Psoas muscle (tissue), 8 donors: Measurements from ENCODE around the gene TRDMT1. TPM values are rescaled to one million over a fixed set of nuclear protein-coding genes. Genes with fewer than 3 reads are reported as not detected.

ENCODE experiments used
- ATAC-seq, 4 donors: fragments of 200-7000 bp; cut with Tn5 transposase; one replicate each; pipeline ENCODE4 v1.9.1; 2020; ENCODE audit warnings: moderate library complexity in 3 of 4, mild to moderate bottlenecking in 2 of 4
- DNase-seq, 2 donors: peaks; one replicate each; pipeline ENCODE4 v3.0.0-alpha.2; 2020
- H3K27ac ChIP-seq: fragments of 200-600 bp; one replicate; pipeline ENCODE4 v1.8.0; 2022
- H3K27me3 ChIP-seq, 3 donors: fragments of 200-600 bp in 1 of 3; one replicate each; pipeline versions ENCODE4 v1.6.1 to v1.8.0; 2013 to 2022; ENCODE audit warnings: low read length in 2 of 3, mild to moderate bottlenecking in 2 of 3, moderate library complexity in 1 of 3; ENCODE audit not compliant: insufficient read depth in 3 of 3
- H3K36me3 ChIP-seq, 2 donors: fragments of 200-600 bp in 1 of 2; one replicate each; pipeline versions ENCODE4 v1.6.1 to v1.8.0; 2013 to 2022; ENCODE audit warnings: low read depth in 1 of 2, mild to moderate bottlenecking in 1 of 2, moderate library complexity in 1 of 2; ENCODE audit not compliant: insufficient read depth in 1 of 2
- H3K4me1 ChIP-seq: fragments of 200-600 bp; one replicate; pipeline ENCODE4 v1.8.0; 2022
- H3K4me3 ChIP-seq: fragments of 200-600 bp; one replicate; pipeline ENCODE4 v1.8.0; 2022; ENCODE audit warnings: mild to moderate bottlenecking
- H3K9me3 ChIP-seq: fragments of 200-600 bp; one replicate; pipeline ENCODE4 v1.8.0; 2022
- WGBS, 3 donors: extraction: QIAGEN DNeasy Blood & Tissue Kit; methylation state at CpG; one replicate each; pipeline versions ENCODE4 v1.1.6 to v1.1.7; 2013; 5-methylcytosine and 5-hydroxymethylcytosine counted together
- intact Hi-C, 2 donors: fragments of 100-400 bp; cut with DNase I; formaldehyde crosslinking; loops; one replicate each; pipeline versions ENCODE4 v1.11.0 to v1.14.2; 2022
- polyA plus RNA-seq, 3 donors: library from polyadenylated mRNA; stranded (reverse); fragments of 200-250 nt; gene quantifications; one replicate each; pipeline ENCODE4 v1.2.3, GENCODE V29; 2013
- total RNA-seq, 4 donors: library from RNA; stranded (reverse); fragmentation: NEBNext Ultra II Directional in 2 of 4; extraction: Animal tissue kit (Norgen Biotek cat#: 25700) in 2 of 4; gene quantifications; one replicate each; pipeline versions ENCODE4 v1.2.1 to v1.2.4, GENCODE V29; 2021 to 2023
- TF ChIP-seq, protein P1 (sequence below): fragments of 200-600 bp; IDR thresholded peaks from one replicate; pipeline ENCODE4 v1.8.0; 2022; ENCODE audit warnings: antibody characterized with exemption
- donor health status: healthy with polysubstance abuse.
- donor health status: DM: no; HTN: no; CAD: no; lungs with moderate emphysema.
- donor health status: Bipolar disorder and iron deficiency.
- donor health status: healthy.
- donor health status: DM: yes; HTN: yes; CAD: no.
- donor health status: DM: no; HTN: no; CAD: no.
- donor health status: DM: no; HTN: no; CAD: no.
- donor health status: DM: yes; HTN: yes; CAD: no.

The TRDMT1 gene
- total and polyA plus RNA-seq, 7 donors: 0.49 to 2.7 (median 2.3) TPM

DNA sequence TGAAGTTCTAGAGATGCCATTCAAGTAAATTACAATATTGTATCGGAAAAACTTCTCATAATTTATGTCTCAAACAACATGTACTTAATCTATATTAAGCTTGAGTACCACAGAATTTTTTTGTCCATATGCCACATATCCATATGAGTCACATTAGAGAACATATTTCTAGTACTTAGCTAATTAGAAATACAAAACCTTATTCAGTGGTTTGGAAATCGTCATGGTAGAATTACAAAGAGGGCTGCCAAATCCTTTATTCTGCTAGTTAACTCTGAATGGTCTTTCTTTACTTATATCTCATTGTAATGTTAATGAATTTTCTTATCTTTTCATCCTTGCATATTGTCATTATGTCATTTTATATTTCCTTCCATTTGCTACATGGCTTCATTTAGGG lies 17.6 kb upstream of the TRDMT1 start:
- no peaks in the 10 kb centered on the region for H3K36me3 ChIP-seq
- 64 to 73% (median 67%) methylated on average over 2 of the region's 2 CpGs for WGBS, 3 donors
- H3K9me3 ChIP-seq: no peaks in the 10 kb centered on the region
- no peak overlapping the region for H3K4me3 ChIP-seq
- H3K27ac ChIP-seq: no peak overlapping the region
- TF ChIP-seq, protein P1, sequence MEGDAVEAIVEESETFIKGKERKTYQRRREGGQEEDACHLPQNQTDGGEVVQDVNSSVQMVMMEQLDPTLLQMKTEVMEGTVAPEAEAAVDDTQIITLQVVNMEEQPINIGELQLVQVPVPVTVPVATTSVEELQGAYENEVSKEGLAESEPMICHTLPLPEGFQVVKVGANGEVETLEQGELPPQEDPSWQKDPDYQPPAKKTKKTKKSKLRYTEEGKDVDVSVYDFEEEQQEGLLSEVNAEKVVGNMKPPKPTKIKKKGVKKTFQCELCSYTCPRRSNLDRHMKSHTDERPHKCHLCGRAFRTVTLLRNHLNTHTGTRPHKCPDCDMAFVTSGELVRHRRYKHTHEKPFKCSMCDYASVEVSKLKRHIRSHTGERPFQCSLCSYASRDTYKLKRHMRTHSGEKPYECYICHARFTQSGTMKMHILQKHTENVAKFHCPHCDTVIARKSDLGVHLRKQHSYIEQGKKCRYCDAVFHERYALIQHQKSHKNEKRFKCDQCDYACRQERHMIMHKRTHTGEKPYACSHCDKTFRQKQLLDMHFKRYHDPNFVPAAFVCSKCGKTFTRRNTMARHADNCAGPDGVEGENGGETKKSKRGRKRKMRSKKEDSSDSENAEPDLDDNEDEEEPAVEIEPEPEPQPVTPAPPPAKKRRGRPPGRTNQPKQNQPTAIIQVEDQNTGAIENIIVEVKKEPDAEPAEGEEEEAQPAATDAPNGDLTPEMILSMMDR: no peak
- H3K4me1 ChIP-seq: no peaks in the 10 kb centered on the region
- intact Hi-C loops: no loop called here
- no peak for ATAC-seq
- no peaks in the 10 kb centered on the region for H3K27me3 ChIP-seq
- DNase-seq: no peak

DNA sequence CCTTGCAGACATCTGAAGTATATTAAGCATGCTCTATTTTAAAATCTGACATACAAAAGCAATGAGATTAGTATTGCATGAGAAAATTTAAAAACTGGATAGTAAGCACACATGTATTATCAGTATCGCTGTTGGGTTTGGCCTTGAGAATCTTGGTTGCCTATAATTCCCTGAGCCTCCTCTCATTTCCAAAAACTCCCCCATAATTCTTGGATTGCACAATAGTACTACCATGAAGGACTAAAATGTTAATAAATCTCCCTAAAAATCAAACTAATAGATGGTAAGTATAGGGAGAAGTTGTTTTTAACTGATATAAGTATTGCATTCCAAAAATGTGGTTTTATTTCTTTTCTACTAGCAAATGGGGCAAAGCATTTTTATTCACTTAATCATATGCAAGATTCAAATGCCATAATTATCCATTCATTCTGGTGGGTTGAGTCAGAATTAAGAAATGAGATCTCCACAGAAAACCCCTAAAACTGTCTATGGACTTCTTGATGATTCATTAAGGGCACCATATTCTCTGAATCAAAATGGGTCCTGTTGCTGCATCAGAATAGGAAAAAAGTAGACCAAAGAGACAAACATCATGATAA lies 16.3 kb upstream of the TRDMT1 start:
- TF ChIP-seq, protein P1: no peak
- Histone ChIP-seq H3K4me1 (no peaks in the 10 kb centered on the region), H3K27ac (no peak overlapping the region), H3K36me3 (no peaks in the 10 kb centered on the region), H3K27me3 (no peaks in the 10 kb centered on the region), H3K9me3 (no peaks in the 10 kb centered on the region), H3K4me3 (no peak overlapping the region)
- WGBS, 3 donors: 92 to 99% (median 94%) methylated on average over 1 of the region's 1 CpG
- DNase-seq (no peak), ATAC-seq (no peak)
- intact Hi-C loops: no loop called here

- Histone ChIP-seq H3K4me3 (no peak overlapping the region), H3K9me3 (no peaks in the 10 kb centered on the region), H3K27ac (peak overlapping the region; percentile 71), H3K27me3 (no peaks in the 10 kb centered on the region), H3K36me3 (no peaks in the 10 kb centered on the region), H3K4me1 (no peaks in the 10 kb centered on the region)
- TF ChIP-seq, protein P1: no peak
- ATAC-seq (peak in 2 of 4 donors; percentile 16 to 26), DNase-seq (no peak)
- WGBS, 3 donors: 82 to 87% (median 86%) methylated on average over 6 of the region's 6 CpGs
- intact Hi-C loops: no loop called here
Measured at GRCh38 chr10:17216901-17217395, 15.5 kb upstream of the TRDMT1 start.

DNA sequence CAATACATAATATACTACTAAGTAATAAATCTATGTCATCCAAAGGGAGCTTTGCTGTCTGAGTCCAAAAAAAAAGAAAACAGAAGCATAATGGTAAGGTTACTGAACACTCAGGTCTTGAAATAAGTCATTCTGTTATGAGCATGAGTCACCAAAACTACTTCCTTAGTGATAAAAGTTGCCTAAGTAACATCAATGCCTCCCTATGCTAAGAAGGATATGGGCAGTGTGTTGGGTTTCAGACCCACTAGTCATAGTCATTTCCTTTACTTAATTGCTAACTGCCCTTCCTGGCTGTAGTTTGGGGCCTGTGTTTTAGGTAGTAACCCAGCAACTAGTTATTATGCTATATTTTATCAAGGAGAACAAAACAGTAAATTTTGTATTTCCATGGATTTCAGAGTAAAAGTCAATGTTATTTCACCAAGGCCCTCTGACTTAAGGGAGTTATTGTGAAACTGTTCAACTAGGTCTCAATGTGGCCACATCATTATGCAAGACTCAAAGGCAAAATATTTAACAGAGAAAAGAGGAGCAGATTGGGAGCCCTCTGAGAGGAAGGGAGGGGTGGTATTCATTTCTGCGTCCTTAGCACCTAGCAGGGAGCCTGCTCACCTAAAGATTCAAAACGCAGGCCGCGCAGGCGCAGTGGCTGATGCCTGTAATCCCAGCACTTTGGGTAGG lies 14.9 kb upstream of the TRDMT1 start:
- H3K27me3 ChIP-seq: no peaks in the 10 kb centered on the region
- intact Hi-C loops: no loop called here
- WGBS, 3 donors: 81 to 85% (median 83%) methylated on average over 5 of the region's 5 CpGs
- ATAC-seq (peak; percentile 44 to 88 (median 75)), DNase-seq (no peak)
- H3K36me3 ChIP-seq: no peaks in the 10 kb centered on the region
- TF ChIP-seq, protein P1: no peak
- no peaks in the 10 kb centered on the region for H3K4me1 ChIP-seq
- no peak overlapping the region for H3K4me3 ChIP-seq
- no peaks in the 10 kb centered on the region for H3K9me3 ChIP-seq
- H3K27ac ChIP-seq: peak overlapping the region; percentile 71
